HG03045 (cell line): ENCODE data around the gene SRGAP2.
"Not testable (repeated sequence)": the region's sequence is repeated elsewhere in the genome, so short reads cannot be mapped to it uniquely, and the experiment has no call there.

Experiments
- ATAC-seq: cut with Tn5 transposase; IDR thresholded peaks from one replicate; pipeline ENCODE4 v1.9.1; 2021; ENCODE audit warnings: mild to moderate bottlenecking, moderate library complexity; ENCODE audit not compliant: unreplicated experiment

The SRGAP2 gene

GRCh38 chr1:206246129-206246886, 43.0 kb downstream of the SRGAP2 start:
- ATAC-seq = not testable (repeated sequence)

GRCh38 chr1:206250953-206251681, 47.8 kb downstream of the SRGAP2 start:
- not testable (repeated sequence) for ATAC-seq

- ATAC-seq = not testable (repeated sequence)
Measured at GRCh38 chr1:206252680-206253335, 49.5 kb downstream of the SRGAP2 start.
